Measurements from ENCODE around the gene DDIAS.
"Not testable (repeated sequence)": the region's sequence is repeated elsewhere in the genome, so short reads cannot be mapped to it uniquely, and the experiment has no call there.

DDIAS gene

GRCh38 chr11:82927264-82927880, 25.8 kb downstream of the DDIAS start:
- DNase-seq (ENCODE audit: low spot score), result peak; percentile 60

- DNase-seq (ENCODE audit: low spot score), result no peak
Observed at GRCh38 chr11:82929121-82929520, 27.6 kb downstream of the DDIAS start.

GRCh38 chr11:82930229-82930628, 28.7 kb downstream of the DDIAS start:
- DNase-seq (ENCODE audit: low spot score), result no peak

- no peak for DNase-seq (ENCODE audit: low spot score)
Observed at GRCh38 chr11:82930734-82931133, 29.2 kb downstream of the DDIAS start.

- DNase-seq (ENCODE audit: low spot score), result no peak
Observed at GRCh38 chr11:82932564-82932963, 31.0 kb downstream of the DDIAS start.

GRCh38 chr11:82936261-82936660, 34.7 kb downstream of the DDIAS start:
- DNase-seq (ENCODE audit: low spot score), result no peak

GRCh38 chr11:82937554-82937953, 36.0 kb downstream of the DDIAS start:
- no peak for DNase-seq (ENCODE audit: low spot score)

- DNase-seq (ENCODE audit: low spot score), result no peak
Observed at GRCh38 chr11:82939456-82939855, 37.9 kb downstream of the DDIAS start.

- no peak for DNase-seq (ENCODE audit: low spot score)
Observed at GRCh38 chr11:82942376-82942775, 40.8 kb downstream of the DDIAS start.

GRCh38 chr11:82943430-82943829, 41.9 kb downstream of the DDIAS start:
- DNase-seq (ENCODE audit: low spot score), result not testable (repeated sequence)

GRCh38 chr11:82944198-82944597, 42.7 kb downstream of the DDIAS start:
- DNase-seq (ENCODE audit: low spot score), result no peak

GRCh38 chr11:82945041-82945440, 43.5 kb downstream of the DDIAS start:
- DNase-seq (ENCODE audit: low spot score), result not testable (repeated sequence)

GRCh38 chr11:82945682-82946081, 44.1 kb downstream of the DDIAS start:
- no peak for DNase-seq (ENCODE audit: low spot score)

- DNase-seq (ENCODE audit: low spot score), result no peak
Observed at GRCh38 chr11:82949352-82949751, 47.8 kb downstream of the DDIAS start.

GRCh38 chr11:82950502-82950901, 49.0 kb downstream of the DDIAS start:
- not testable (repeated sequence) for DNase-seq (ENCODE audit: low spot score)

GRCh38 chr11:82955736-82956453, 54.4 kb downstream of the DDIAS start:
- DNase-seq (ENCODE audit: low spot score), result not testable (repeated sequence)

- DNase-seq (ENCODE audit: low spot score), result peak; percentile 74
Observed at GRCh38 chr11:82959987-82960778, 58.6 kb downstream of the DDIAS start.

- no peak for DNase-seq (ENCODE audit: low spot score)
Observed at GRCh38 chr11:82960779-82961143, 59.2 kb downstream of the DDIAS start.

- not testable (repeated sequence) for DNase-seq (ENCODE audit: low spot score)
Observed at GRCh38 chr11:82962021-82962420, 60.5 kb downstream of the DDIAS start.

GRCh38 chr11:82967381-82967780, 65.8 kb downstream of the DDIAS start:
- no peak for DNase-seq (ENCODE audit: low spot score)

- no peak for DNase-seq (ENCODE audit: low spot score)
Observed at GRCh38 chr11:82969811-82970210, 68.3 kb downstream of the DDIAS start.

- not testable (repeated sequence) for DNase-seq (ENCODE audit: low spot score)
Observed at GRCh38 chr11:82970507-82971083, 69.1 kb downstream of the DDIAS start.

- peak; percentile 66 for DNase-seq (ENCODE audit: low spot score)
Observed at GRCh38 chr11:82971519-82971946, 70.0 kb downstream of the DDIAS start.

All from activated CD4-positive, alpha-beta T cell treated with anti-CD3 and anti-CD28 coated beads, Interleukin-2, Interleukin-4, amounts not matched to agents 100 ng/mL and 50 ng/mL, durations not matched to agents 16 hours and 8 hours (primary cell).